K562 (cell line): ENCODE data around the gene PRPF8. TPM values are rescaled to one million over a fixed set of nuclear protein-coding genes. Genes with fewer than 3 reads are reported as not detected.

ENCODE experiments used
- KDM4B ChIP-seq, 2 experiments: fragments of 450-650 bp in 1 of 2; sonication (generic) in 1 of 2; IDR thresholded peaks; 2 replicates each; pipeline ENCODE4 v1.6.1; 2016 to 2017; ENCODE audit warnings: borderline replicate concordance in 2 of 2, antibody characterized with exemption in 1 of 2, low read depth in 1 of 2, mild to moderate bottlenecking in 1 of 2
- PHF20 ChIP-seq: fragments of 450-650 bp; IDR thresholded peaks from 2 replicates; pipeline ENCODE4 v1.6.1; 2018; ENCODE audit not compliant: partially characterized antibody
- SMAD4 ChIP-seq: fragments of 250-450 bp; sonication (Bioruptor Pico); conservative IDR thresholded peaks from 2 replicates; pipeline ENCODE4 v1.8.0; 2021; ENCODE audit warnings: inconsistent platforms, mild to moderate bottlenecking, moderate library complexity
- SPI1 ChIP-seq: IDR thresholded peaks from 2 replicates; pipeline ENCODE4 v1.6.1; 2011; ENCODE audit warnings: low read depth, low read length, control low read depth, borderline replicate concordance
- TBP ChIP-seq: optimal IDR thresholded peaks from 2 replicates; pipeline ENCODE3; 2011; ENCODE audit warnings: low read depth, low read length, improper control_type of control experiment
- YY1 ChIP-seq, 3 experiments: IDR thresholded peaks; 2 replicates each; pipeline ENCODE4 v1.6.1; 2011; ENCODE audit warnings: low read length in 2 of 3, mild to moderate bottlenecking in 2 of 3, moderate library complexity in 2 of 3, borderline replicate concordance in 1 of 3, control low read depth in 1 of 3, low read depth in 1 of 3; ENCODE audit not compliant: insufficient read depth in 3 of 3, insufficient replicate concordance in 2 of 3, control insufficient read depth in 1 of 3, insufficient read length in 1 of 3; ENCODE audit errors: extremely low read depth in 1 of 3
- ZBTB7A ChIP-seq: IDR thresholded peaks from 2 replicates; pipeline ENCODE4 v1.6.1; 2011; ENCODE audit warnings: low read depth, mild to moderate bottlenecking, low read length, moderate library complexity, borderline replicate concordance; ENCODE audit not compliant: control insufficient read depth
- ZFP1 ChIP-seq: fragments of 450-650 bp; formaldehyde crosslinking; IDR thresholded peaks from 2 replicates; pipeline ENCODE4 v1.4.0; 2020; ENCODE audit warnings: mild to moderate bottlenecking, mixed read lengths
- ZNF253 ChIP-seq: fragments of 250-450 bp; sonication (Bioruptor Pico); conservative IDR thresholded peaks from 2 replicates; pipeline ENCODE4 v1.6.1; 2021; ENCODE audit warnings: mild to moderate bottlenecking
- polyA plus RNA-seq, 8 experiments: library from polyadenylated mRNA; depleted of rRNA in 4 of 8; stranded (reverse) in 5 of 8; unstranded in 3 of 8; fragments of >200 nt; fragmentation: Nextera tagmentation in 2 of 8; fragmentation: Illumina TruSeq in 1 of 8; extraction: Ambion mirVana in 2 of 8; extraction: Trizol in 1 of 8; gene quantifications; 2 replicates each; pipeline versions ENCODE4 v1.2.1 to v1.2.3, GENCODE V29; 2011 to 2014; ENCODE audit warnings: inconsistent platforms in 1 of 8, missing spikeins in 1 of 8
- total RNA-seq, 7 experiments: library from RNA; depleted of rRNA in 6 of 7; stranded (reverse); fragments of >200 nt in 6 of 7; fragmentation: Illumina TruSeq in 2 of 7; extraction: Trizol in 2 of 7; gene quantifications; 2 replicates each; pipeline versions ENCODE4 v1.2.1 to v1.2.3, GENCODE V29; 2011 to 2021; ENCODE audit warnings: low replicate concordance in 1 of 7
- TF ChIP-seq, protein P1 (sequence below): fragments of 450-650 bp; IDR thresholded peaks from 2 replicates; pipeline ENCODE4 v1.6.1; 2016; ENCODE audit warnings: borderline replicate concordance
- TF ChIP-seq, protein P2 (sequence below): conservative IDR thresholded peaks from 2 replicates; pipeline ENCODE4 v1.6.1; 2011; ENCODE audit warnings: low read depth, mild to moderate bottlenecking, low read length; ENCODE audit not compliant: control insufficient read depth
- TF ChIP-seq, protein P3 (sequence below): fragments of 250-450 bp; sonication (Bioruptor Pico); IDR thresholded peaks from 2 replicates; pipeline ENCODE4 v1.8.0; 2022; ENCODE audit warnings: moderate library complexity, mild to moderate bottlenecking, inconsistent platforms
- TF ChIP-seq, protein P4 (sequence below), 2 experiments: fragments of 450-650 bp; formaldehyde crosslinking in 1 of 2; IDR thresholded peaks; 2 replicates each; pipeline versions ENCODE4 v1.4.0 to v1.6.1; 2014 to 2020; ENCODE audit warnings: mild to moderate bottlenecking in 2 of 2, borderline replicate concordance in 1 of 2, low read depth in 1 of 2

The PRPF8 gene
- total and polyA plus RNA-seq, 9 of the 15 experiments (the other 6 are each of a cell fraction or from before 2014, with no cell fraction given): 64.3 to 294 (median 85.9) TPM

DNA sequence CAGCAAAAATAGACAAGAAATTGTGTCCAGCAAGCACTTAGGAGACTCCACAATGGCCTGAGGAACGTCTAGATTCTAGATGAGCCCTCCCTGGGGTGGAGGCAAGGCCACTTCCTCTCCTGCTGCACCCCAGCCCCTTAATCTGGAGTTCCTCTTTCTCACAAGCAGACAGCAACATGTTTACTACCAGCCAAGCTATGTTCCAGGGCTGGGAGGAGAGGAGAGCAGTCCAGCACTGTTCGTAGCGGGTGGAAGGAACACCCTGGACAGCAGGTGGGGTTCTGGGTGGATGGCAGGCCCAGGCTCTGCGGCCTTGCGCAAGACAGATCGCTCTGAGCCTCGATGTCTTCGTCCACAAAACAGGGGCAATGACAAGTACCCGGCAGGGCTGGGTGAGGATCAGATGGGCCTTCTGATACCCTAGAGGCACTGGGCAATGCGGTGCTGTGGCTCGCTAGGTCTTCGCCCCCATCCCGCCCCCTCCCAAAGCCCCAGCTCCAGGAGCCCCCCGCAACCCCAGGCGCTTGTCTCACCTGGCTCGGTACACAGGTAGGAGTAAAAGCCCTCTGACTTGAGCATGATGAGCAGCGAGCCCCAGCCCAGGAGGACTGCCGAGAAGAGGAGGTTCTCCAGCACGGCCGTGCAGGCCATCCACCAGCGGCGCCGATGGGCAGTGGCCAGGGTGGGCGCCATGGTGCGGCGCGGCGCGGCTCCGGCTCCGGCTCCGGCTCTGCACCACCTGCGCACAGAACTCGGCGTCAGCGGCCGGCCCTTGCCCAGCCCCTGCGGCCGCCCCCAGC is 57.3 kb downstream of the PRPF8 start (continued):
- TF ChIP-seq SPI1: peak; percentile 99
- TF ChIP-seq, protein P1, sequence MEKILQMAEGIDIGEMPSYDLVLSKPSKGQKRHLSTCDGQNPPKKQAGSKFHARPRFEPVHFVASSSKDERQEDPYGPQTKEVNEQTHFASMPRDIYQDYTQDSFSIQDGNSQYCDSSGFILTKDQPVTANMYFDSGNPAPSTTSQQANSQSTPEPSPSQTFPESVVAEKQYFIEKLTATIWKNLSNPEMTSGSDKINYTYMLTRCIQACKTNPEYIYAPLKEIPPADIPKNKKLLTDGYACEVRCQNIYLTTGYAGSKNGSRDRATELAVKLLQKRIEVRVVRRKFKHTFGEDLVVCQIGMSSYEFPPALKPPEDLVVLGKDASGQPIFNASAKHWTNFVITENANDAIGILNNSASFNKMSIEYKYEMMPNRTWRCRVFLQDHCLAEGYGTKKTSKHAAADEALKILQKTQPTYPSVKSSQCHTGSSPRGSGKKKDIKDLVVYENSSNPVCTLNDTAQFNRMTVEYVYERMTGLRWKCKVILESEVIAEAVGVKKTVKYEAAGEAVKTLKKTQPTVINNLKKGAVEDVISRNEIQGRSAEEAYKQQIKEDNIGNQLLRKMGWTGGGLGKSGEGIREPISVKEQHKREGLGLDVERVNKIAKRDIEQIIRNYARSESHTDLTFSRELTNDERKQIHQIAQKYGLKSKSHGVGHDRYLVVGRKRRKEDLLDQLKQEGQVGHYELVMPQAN: no peak
- TF ChIP-seq SMAD4: no peak
- TF ChIP-seq YY1 (IDR thresholded peaks at IDR 0.05; ENCODE audit: borderline replicate concordance in 1 of 3, control insufficient read depth in 1 of 3, extremely low read depth in 1 of 3, insufficient read depth in 3 of 3, insufficient read length in 1 of 3, insufficient replicate concordance in 2 of 3, low read depth in 1 of 3, low read length in 2 of 3): peak in 1 of 3 experiments; percentile 12
- peak; percentile 18 for TF ChIP-seq TBP
- TF ChIP-seq, protein P2, sequence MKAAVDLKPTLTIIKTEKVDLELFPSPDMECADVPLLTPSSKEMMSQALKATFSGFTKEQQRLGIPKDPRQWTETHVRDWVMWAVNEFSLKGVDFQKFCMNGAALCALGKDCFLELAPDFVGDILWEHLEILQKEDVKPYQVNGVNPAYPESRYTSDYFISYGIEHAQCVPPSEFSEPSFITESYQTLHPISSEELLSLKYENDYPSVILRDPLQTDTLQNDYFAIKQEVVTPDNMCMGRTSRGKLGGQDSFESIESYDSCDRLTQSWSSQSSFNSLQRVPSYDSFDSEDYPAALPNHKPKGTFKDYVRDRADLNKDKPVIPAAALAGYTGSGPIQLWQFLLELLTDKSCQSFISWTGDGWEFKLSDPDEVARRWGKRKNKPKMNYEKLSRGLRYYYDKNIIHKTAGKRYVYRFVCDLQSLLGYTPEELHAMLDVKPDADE: no peak
- no peak for TF ChIP-seq ZFP1
- TF ChIP-seq ZBTB7A: no peak
- no peak for TF ChIP-seq ZNF253 (CRISPR knock-in tag)
- TF ChIP-seq, protein P3, sequence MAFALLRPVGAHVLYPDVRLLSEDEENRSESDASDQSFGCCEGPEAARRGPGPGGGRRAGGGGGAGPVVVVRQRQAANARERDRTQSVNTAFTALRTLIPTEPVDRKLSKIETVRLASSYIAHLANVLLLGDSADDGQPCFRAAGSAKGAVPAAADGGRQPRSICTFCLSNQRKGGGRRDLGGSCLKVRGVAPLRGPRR (CRISPR knock-in tag): no peak
- no peak for TF ChIP-seq PHF20
- TF ChIP-seq, protein P4, sequence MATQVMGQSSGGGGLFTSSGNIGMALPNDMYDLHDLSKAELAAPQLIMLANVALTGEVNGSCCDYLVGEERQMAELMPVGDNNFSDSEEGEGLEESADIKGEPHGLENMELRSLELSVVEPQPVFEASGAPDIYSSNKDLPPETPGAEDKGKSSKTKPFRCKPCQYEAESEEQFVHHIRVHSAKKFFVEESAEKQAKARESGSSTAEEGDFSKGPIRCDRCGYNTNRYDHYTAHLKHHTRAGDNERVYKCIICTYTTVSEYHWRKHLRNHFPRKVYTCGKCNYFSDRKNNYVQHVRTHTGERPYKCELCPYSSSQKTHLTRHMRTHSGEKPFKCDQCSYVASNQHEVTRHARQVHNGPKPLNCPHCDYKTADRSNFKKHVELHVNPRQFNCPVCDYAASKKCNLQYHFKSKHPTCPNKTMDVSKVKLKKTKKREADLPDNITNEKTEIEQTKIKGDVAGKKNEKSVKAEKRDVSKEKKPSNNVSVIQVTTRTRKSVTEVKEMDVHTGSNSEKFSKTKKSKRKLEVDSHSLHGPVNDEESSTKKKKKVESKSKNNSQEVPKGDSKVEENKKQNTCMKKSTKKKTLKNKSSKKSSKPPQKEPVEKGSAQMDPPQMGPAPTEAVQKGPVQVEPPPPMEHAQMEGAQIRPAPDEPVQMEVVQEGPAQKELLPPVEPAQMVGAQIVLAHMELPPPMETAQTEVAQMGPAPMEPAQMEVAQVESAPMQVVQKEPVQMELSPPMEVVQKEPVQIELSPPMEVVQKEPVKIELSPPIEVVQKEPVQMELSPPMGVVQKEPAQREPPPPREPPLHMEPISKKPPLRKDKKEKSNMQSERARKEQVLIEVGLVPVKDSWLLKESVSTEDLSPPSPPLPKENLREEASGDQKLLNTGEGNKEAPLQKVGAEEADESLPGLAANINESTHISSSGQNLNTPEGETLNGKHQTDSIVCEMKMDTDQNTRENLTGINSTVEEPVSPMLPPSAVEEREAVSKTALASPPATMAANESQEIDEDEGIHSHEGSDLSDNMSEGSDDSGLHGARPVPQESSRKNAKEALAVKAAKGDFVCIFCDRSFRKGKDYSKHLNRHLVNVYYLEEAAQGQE (IDR thresholded peaks at IDR 0.05; ENCODE audit: borderline replicate concordance): no peak
- TF ChIP-seq, protein P4 (CRISPR knock-in tag; IDR thresholded peaks at IDR 0.05; ENCODE audit: low read depth): no peak
- TF ChIP-seq KDM4B (IDR thresholded peaks at IDR 0.05; ENCODE audit: borderline replicate concordance in 2 of 2, low read depth in 1 of 2): no peak
